ENCODE data around the gene KIN.
"Not testable (repeated sequence)": the region's sequence is repeated elsewhere in the genome, so short reads cannot be mapped to it uniquely, and the experiment has no call there.

The KIN gene

DNA sequence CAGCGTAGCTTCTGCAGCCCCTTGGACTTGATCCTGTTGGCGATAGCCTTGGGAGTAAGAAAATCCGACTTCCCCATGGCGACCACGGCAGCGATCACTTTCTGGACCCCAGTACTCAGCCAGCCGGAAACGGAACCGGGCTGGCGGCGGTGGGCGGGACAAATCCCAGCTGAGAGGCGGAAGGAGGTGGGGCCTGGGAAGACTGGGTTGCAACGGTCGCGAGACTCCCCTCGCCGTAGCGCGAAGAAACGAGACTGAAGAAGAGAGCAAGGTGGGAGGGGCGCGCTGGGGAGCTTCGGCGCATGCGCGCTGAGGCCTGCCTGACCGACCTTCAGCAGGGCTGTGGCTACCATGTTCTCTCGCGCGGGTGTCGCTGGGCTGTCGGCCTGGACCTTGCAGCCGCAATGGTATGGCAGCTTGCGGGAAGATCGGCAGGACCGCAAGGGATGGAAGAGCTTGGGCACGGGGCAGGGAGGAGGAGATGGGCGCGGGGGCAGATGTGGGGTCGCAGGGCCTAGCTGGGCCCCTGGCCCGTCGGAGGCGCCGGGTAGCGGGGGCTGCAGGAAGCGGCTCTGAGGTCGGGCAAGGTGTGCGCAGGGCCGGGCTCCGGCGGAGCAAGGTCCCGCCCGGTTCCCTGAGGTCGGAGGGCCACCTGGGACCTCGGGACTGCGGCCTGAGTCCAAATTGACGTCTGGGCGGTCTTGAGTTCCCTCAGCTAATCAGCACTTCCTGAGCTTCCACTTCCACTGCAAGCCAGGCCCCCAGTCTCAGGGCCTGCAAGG, at the start of gene KIN, which contains the start of gene ATP5F1C:
TSS of gene KIN (minus strand) at position 137 of the 782 bp plus-strand sequence. CDS start at position 77, 60 bp downstream.
TSS of gene ATP5F1C (plus strand) at position 321 of the 782 bp plus-strand sequence. CDS start at position 352, 31 bp downstream.
- peak within 1 kb of the TSS; percentile 51 for H3K27ac Mint-ChIP-seq

GRCh38 chr10:7836571-7836970, 48.8 kb upstream of the KIN start:
- Mint-ChIP-seq H3K27me3 (no peaks in the 10 kb centered on the region), H3K4me3 (no peak overlapping the region), H3K36me3 (peaks cover 33 to 51% of the 10 kb centered on the region in 2 donors), H3K4me1 (peaks cover 5 to 14% of the 10 kb centered on the region in 2 donors), H3K9me3 (no peaks in the 10 kb centered on the region), H3K27ac (no peak overlapping the region)
- DNase-seq: no peak
- ATAC-seq (replicated peaks): no peak

More for the DNA sequence above, at the start of gene KIN, which contains the start of gene ATP5F1C:
- Mint-ChIP-seq H3K27me3 (no peaks in the 10 kb centered on the region), H3K4me1 (peaks cover 20 to 37% of the 10 kb centered on the region in 2 donors), H3K9me3 (no peaks in the 10 kb centered on the region), H3K36me3 (peaks cover 13 to 24% of the 10 kb centered on the region in 2 donors), H3K4me3 (no peak within 1 kb of the TSS)
- peak; percentile 95 to 96 for ATAC-seq (replicated peaks)
- peak; percentile 97 for DNase-seq

GRCh38 chr10:7834262-7834661, 46.5 kb upstream of the KIN start:
- Mint-ChIP-seq H3K27me3 (no peaks in the 10 kb centered on the region), H3K4me1 (peaks cover 12 to 22% of the 10 kb centered on the region in 2 donors), H3K9me3 (no peaks in the 10 kb centered on the region), H3K4me3 (no peak overlapping the region), H3K27ac (no peak overlapping the region), H3K36me3 (peaks cover 28 to 58% of the 10 kb centered on the region in 2 donors)
- no peak for DNase-seq
- ATAC-seq (replicated peaks): no peak

DNA sequence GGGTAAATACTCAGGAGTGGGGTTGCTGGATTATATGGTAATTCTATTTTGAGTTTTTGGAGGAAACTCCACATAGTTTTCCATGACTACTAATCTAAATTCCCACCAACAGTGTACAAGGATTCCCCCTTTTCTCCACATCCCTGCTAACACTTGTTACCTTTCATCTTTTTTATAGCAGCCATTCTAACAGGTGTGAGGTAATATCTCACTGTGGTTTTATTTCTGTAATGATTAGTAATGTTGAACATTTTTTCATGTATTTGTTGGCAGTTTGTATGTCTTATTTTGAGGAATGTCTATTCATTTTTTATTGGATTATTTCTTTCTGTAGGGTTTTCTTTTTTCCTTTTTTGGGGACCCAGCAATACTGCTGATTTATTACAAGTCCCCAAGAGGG, 45.4 kb upstream of the KIN start:
- ATAC-seq (replicated peaks): no peak

GRCh38 chr10:7832060-7832459, 44.3 kb upstream of the KIN start:
- Mint-ChIP-seq H3K4me1 (peaks cover 17 to 21% of the 10 kb centered on the region in 2 donors), H3K9me3 (no peaks in the 10 kb centered on the region), H3K27ac (no peak overlapping the region), H3K36me3 (peaks cover 37 to 59% of the 10 kb centered on the region in 2 donors), H3K27me3 (no peaks in the 10 kb centered on the region), H3K4me3 (no peak overlapping the region)
- no peak for DNase-seq
- ATAC-seq (replicated peaks): no peak

More for the DNA sequence above, 45.4 kb upstream of the KIN start:
- peaks cover 14 to 21% of the 10 kb centered on the region in 2 donors for H3K4me1 Mint-ChIP-seq
- no peak overlapping the region for H3K27ac Mint-ChIP-seq
- no peak overlapping the region for H3K4me3 Mint-ChIP-seq
- no peaks in the 10 kb centered on the region for H3K27me3 Mint-ChIP-seq
- H3K9me3 Mint-ChIP-seq: no peaks in the 10 kb centered on the region
- H3K36me3 Mint-ChIP-seq: peaks cover 31 to 56% of the 10 kb centered on the region in 2 donors
- no peak for DNase-seq

DNA sequence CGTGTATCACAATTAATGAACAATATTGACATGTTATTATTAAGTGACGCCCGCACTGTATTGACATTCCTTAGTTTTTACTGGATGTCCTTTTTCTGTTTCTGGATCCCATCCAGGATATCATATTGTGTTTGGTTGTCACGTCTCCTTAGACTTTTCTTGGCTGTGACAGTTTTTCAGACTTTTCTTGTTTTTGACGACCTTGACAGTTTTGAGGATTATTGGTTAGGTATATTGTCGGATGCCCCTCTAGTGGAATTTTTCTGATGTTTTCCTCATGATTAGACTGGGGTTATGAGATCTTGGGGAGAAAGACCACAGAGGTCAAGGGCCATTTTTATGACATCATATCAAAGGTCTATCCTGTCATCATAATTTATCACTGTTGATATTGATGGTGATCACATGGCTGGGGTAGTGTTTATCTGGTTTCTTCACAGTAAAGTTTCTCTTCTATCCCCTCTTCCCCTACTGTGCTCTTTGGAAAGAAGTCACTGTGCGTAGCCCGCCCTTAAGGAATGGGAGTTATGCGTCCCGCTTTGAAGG, 41.6 kb upstream of the KIN start:
- H3K27me3 Mint-ChIP-seq: no peaks in the 10 kb centered on the region
- peaks cover 39 to 60% of the 10 kb centered on the region in 2 donors for H3K36me3 Mint-ChIP-seq
- DNase-seq: no peak
- no peak overlapping the region for H3K4me3 Mint-ChIP-seq
- H3K27ac Mint-ChIP-seq: no peak overlapping the region
- H3K9me3 Mint-ChIP-seq: no peaks in the 10 kb centered on the region
- no peak for ATAC-seq (replicated peaks)
- peaks cover 17 to 21% of the 10 kb centered on the region in 2 donors for H3K4me1 Mint-ChIP-seq

- peaks cover 11 to 15% of the 10 kb centered on the region in 2 donors for H3K4me1 Mint-ChIP-seq
- H3K4me3 Mint-ChIP-seq: no peak overlapping the region
- H3K9me3 Mint-ChIP-seq: no peaks in the 10 kb centered on the region
- no peaks in the 10 kb centered on the region for H3K27me3 Mint-ChIP-seq
- ATAC-seq (replicated peaks) (no peak), DNase-seq (no peak)
- H3K27ac Mint-ChIP-seq: no peak overlapping the region
- H3K36me3 Mint-ChIP-seq: peaks cover 30 to 51% of the 10 kb centered on the region in 2 donors
Observed at GRCh38 chr10:7826971-7827370, 39.2 kb upstream of the KIN start.

DNA sequence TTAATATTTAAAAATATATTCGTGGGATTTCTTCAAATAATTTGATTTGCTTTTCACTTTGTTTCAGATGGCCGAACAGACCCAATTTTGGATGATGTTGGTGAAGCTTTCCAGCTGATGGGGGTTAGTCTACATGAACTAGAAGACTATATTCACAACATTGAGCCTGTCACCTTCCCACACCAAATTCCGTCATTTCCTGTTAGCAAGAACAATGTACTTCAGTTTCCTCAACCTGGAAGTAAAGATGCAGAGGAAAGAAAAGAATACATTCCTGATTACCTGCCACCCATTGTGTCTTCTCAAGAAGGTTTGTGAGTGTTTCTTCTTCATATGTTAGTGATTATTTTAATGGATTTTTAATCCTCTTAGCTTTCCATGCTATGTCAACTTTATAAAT, 36.5 kb upstream of the KIN start:
- no peak for ATAC-seq (replicated peaks)
- no peak overlapping the region for H3K27ac Mint-ChIP-seq
- no peaks in the 10 kb centered on the region for H3K27me3 Mint-ChIP-seq
- DNase-seq: no peak
- H3K4me3 Mint-ChIP-seq: no peak overlapping the region
- H3K36me3 Mint-ChIP-seq: peaks cover 25 to 40% of the 10 kb centered on the region in 2 donors
- H3K9me3 Mint-ChIP-seq: no peaks in the 10 kb centered on the region
- H3K4me1 Mint-ChIP-seq: peaks cover 16% of the 10 kb centered on the region in 2 donors

- H3K27ac Mint-ChIP-seq: peak overlapping the region; percentile 96
- peaks cover 17 to 22% of the 10 kb centered on the region in 2 donors for H3K4me1 Mint-ChIP-seq
Observed at GRCh38 chr10:7819121-7819460, 31.3 kb upstream of the KIN start.

DNA sequence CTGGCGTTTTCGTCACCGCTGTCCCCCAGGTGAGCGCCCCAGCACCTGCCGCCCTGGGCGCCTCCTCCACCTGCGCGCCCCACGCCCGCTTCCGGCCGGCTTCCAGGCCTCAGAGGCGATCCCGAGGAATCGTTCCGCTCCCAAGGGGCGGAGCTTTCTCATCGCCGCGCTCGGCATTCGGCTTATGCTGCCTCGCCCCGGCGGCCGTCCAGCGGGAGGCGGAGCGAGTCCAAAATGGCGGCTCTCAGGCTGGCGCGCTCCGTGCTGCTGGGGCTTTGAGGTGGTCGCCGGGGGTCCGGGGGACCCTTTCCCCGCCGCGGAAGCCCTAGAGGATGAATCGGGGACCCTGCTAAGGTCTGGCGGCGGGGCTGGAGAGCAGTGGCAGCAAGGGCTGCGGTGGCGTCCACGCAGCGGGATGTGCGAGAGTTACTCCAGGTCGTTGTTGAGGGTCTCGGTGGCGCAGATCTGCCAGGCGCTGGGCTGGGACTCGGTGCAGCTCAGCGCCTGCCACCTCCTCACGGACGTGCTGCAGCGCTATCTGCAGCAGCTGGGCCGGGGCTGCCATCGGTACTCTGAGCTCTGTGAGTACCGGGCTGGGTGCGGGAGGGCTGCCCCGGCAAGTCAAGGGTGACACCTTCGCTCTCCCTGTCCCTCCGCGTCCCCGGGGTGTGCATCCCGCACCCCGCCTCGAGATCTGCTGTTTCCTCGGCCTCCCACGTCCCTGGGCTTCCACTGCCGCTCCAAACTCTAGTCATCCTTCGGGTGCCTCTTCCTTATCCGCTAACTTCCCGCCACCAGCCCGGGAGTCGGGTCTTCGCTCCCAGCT, 30.7 kb upstream of the KIN start, which contains the start of gene TAF3:
TSS of gene TAF3 (plus strand) at position 211 of the 826 bp plus-strand sequence. CDS start at position 416, 205 bp downstream.
- Mint-ChIP-seq H3K4me1 (peaks cover 17 to 22% of the 10 kb centered on the region in 2 donors), H3K27me3 (peaks cover 0 to 12% of the 10 kb centered on the region in 2 donors), H3K36me3 (peaks cover 2 to 9% of the 10 kb centered on the region in 2 donors)

More at GRCh38 chr10:7819121-7819460, 31.3 kb upstream of the KIN start:
- Mint-ChIP-seq H3K36me3 (peaks cover 2 to 9% of the 10 kb centered on the region in 2 donors), H3K4me3 (peak overlapping the region; percentile 89 to 97), H3K9me3 (no peaks in the 10 kb centered on the region), H3K27me3 (peaks cover 0 to 6% of the 10 kb centered on the region in 2 donors)
- DNase-seq (peak; percentile 9), ATAC-seq (replicated peaks) (peak; percentile 56 to 60)

GRCh38 chr10:7817984-7818294, 30.1 kb upstream of the KIN start:
- peak; percentile 32 to 34 for ATAC-seq (replicated peaks)
- Mint-ChIP-seq H3K27me3 (peaks cover 0 to 16% of the 10 kb centered on the region in 2 donors), H3K36me3 (peaks cover 2 to 9% of the 10 kb centered on the region in 2 donors), H3K4me1 (peaks cover 17 to 22% of the 10 kb centered on the region in 2 donors), H3K9me3 (no peaks in the 10 kb centered on the region), H3K4me3 (peak overlapping the region; percentile 89 to 97), H3K27ac (peak overlapping the region; percentile 96)
- DNase-seq: no peak

More for the DNA sequence above, 30.7 kb upstream of the KIN start, which contains the start of gene TAF3:
- peak within 1 kb of the TSS; percentile 89 to 97 for H3K4me3 Mint-ChIP-seq
- peak; percentile 89 for DNase-seq
- peak; percentile 89 to 91 for ATAC-seq (replicated peaks)
- no peaks in the 10 kb centered on the region for H3K9me3 Mint-ChIP-seq
- H3K27ac Mint-ChIP-seq: peak within 1 kb of the TSS; percentile 96

- H3K36me3 Mint-ChIP-seq: peaks cover 2 to 9% of the 10 kb centered on the region in 2 donors
- no peak overlapping the region for H3K27ac Mint-ChIP-seq
- peaks cover 0 to 16% of the 10 kb centered on the region in 2 donors for H3K27me3 Mint-ChIP-seq
- peak overlapping the region; percentile 89 to 97 for H3K4me3 Mint-ChIP-seq
- DNase-seq (no peak), ATAC-seq (replicated peaks) (no peak)
- H3K4me1 Mint-ChIP-seq: peaks cover 17 to 22% of the 10 kb centered on the region in 2 donors
- H3K9me3 Mint-ChIP-seq: no peaks in the 10 kb centered on the region
Observed at GRCh38 chr10:7817576-7817975, 29.8 kb upstream of the KIN start.

DNA sequence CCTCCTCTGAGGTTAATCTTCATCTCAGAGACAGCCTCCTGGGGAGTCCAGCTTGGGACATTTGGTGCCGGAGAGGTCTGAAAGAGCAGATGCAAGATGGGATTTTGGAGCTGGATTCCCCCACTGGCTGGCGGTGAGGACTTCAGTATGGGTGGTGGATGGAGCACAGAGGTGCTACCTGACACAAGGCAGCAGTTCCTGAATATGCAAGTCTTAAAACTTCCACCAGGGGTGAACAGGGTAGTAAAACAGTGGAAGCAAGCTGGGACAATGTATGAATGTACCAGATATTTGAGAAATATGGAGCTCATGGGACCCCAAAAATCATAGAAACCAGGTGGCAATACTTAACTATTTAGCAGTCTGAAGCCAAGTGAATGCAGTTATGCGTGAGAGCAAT, 25.7 kb upstream of the KIN start:
- ATAC-seq (replicated peaks): no peak
- Mint-ChIP-seq H3K4me3 (no peak overlapping the region), H3K27ac (no peak overlapping the region)

GRCh38 chr10:7811743-7812142, 23.9 kb upstream of the KIN start:
- not testable (repeated sequence) for H3K4me3 Mint-ChIP-seq; DNase-seq; H3K4me1 Mint-ChIP-seq; H3K9me3 Mint-ChIP-seq; H3K36me3 Mint-ChIP-seq; ATAC-seq (replicated peaks); H3K27ac Mint-ChIP-seq
- H3K27me3 Mint-ChIP-seq: peaks cover 0 to 16% of the 10 kb centered on the region in 2 donors

More for the DNA sequence above, 25.7 kb upstream of the KIN start:
- peaks cover 0 to 16% of the 10 kb centered on the region in 2 donors for H3K27me3 Mint-ChIP-seq
- no peaks in the 10 kb centered on the region for H3K9me3 Mint-ChIP-seq
- no peak for DNase-seq
- H3K4me1 Mint-ChIP-seq: peaks cover 5 to 7% of the 10 kb centered on the region in 2 donors
- H3K36me3 Mint-ChIP-seq: peaks cover 0 to 6% of the 10 kb centered on the region in 2 donors
